Measurements from ENCODE around the gene C14orf119. TPM values are rescaled to one million over a fixed set of nuclear protein-coding genes. Genes with fewer than 3 reads are reported as not detected.

Gene C14orf119
- polyA plus RNA-seq, 6 donors from 2014 or later: 31.7 to 81.0 (median 69.0) TPM

DNA sequence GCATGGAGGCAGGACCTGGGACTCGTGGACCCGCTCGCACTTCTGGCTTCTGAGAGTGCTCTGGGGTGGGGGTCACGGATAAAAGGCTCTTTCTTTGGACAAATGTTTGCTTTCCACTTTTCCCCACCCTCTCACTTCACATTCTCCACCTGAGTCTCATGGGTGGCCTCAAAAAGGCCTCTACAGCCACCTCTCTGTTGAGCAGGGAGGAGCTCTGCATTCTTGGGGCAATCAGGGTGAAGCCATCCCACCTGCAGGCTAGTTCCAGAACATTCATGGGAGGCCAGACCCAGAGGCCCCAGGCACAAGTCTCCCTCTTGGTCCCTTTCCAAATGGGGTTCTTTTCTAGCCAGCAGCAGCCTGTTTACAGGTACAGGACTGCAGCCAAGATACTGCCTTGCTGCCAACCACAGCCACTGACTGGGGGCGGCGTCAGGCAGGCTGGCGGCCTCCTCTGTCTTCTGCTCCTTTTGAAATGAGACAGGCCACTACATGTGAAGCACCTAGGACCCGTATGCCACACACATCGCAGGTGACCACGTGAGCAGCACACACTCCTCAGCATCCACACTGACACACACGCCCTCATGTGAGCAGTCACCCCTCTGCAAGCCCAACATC, 42.0 kb downstream of the C14orf119 start:
- DNase-seq (no peak), ATAC-seq (ENCODE audit: low read depth in 2 of 2) (no peak)
- peak overlapping the region in 1 of 8 donors; percentile 13 for H3K4me3 Mint-ChIP-seq
- no peaks in the 10 kb centered on the region for H3K36me3 Mint-ChIP-seq
- peaks cover 0 to 4% (median 0%) of the 10 kb centered on the region in 3 donors for H3K4me1 Mint-ChIP-seq
- H3K27ac Mint-ChIP-seq: peak overlapping the region in 1 of 6 donors; percentile 25
- H3K9me3 Mint-ChIP-seq: no peaks in the 10 kb centered on the region
- H3K27me3 Mint-ChIP-seq: peaks cover 0 to 8% (median 0%) of the 10 kb centered on the region in 3 donors

DNA sequence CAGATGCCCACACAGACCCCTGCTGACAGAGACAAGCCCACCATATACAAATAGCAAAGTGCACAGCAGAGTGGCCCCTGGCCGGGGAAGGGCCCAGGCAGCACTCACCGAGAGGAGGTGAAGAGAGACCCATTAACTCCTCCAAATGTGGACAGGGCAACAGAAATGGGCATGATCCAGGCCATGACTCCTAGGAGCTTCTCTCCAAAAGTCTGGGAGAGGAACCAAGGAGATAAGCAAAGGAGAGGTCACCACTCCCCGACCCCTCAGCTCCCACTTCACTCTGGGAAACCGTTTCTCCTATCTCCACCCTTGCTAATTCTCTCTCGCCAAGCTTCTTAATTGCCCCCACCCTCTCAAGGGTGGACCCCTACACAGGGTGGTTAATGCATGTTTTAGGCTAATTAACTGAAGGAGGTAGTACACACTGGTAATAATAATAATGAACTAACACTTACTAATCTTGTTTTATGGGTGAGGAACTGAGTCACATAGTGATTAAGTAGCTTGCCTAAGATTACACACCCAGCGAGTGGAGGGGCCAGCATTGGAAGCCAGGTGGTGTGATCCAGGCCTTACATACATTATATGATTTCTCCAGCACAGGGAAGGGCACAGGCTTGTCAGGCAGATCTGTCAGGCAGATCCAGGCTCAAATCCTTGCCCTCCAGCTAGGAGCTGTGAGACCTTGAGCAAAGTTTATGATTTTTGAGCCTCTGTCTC, 42.7 kb downstream of the C14orf119 start:
- no peak for ATAC-seq (ENCODE audit: low read depth in 2 of 2)
- Mint-ChIP-seq H3K27ac (peak overlapping the region in 1 of 6 donors; percentile 25), H3K4me3 (no peak overlapping the region), H3K4me1 (peaks cover 0 to 4% (median 0%) of the 10 kb centered on the region in 3 donors), H3K36me3 (no peaks in the 10 kb centered on the region), H3K9me3 (no peaks in the 10 kb centered on the region), H3K27me3 (peaks cover 0 to 8% (median 0%) of the 10 kb centered on the region in 3 donors)
- no peak for DNase-seq

DNA sequence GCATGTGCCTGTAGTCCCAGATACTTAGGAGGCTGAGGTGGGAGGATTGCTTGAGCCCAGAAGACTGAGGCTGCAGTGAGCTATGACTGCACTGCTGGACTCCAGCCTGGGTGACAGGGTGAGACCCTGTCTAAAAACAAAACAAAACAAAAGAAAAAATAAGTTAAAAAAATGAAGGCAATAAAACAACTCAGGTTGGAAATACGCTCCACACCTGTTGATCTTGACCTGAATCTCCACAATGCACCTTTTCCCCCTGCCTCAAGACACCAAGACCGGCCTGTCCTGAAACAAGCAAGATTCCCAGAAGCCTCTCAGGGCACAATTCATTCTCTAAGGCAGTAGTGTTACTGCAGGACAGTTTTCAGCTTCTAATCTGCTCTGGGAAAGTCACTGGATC, 44.6 kb downstream of the C14orf119 start:
- no peak overlapping the region for H3K4me3 Mint-ChIP-seq
- DNase-seq (no peak), ATAC-seq (ENCODE audit: low read depth in 2 of 2) (no peak)
- H3K4me1 Mint-ChIP-seq: peaks cover 0 to 4% (median 0%) of the 10 kb centered on the region in 3 donors
- no peaks in the 10 kb centered on the region for H3K9me3 Mint-ChIP-seq
- peaks cover 0 to 8% (median 0%) of the 10 kb centered on the region in 3 donors for H3K27me3 Mint-ChIP-seq
- no peaks in the 10 kb centered on the region for H3K36me3 Mint-ChIP-seq
- H3K27ac Mint-ChIP-seq: no peak overlapping the region

DNA sequence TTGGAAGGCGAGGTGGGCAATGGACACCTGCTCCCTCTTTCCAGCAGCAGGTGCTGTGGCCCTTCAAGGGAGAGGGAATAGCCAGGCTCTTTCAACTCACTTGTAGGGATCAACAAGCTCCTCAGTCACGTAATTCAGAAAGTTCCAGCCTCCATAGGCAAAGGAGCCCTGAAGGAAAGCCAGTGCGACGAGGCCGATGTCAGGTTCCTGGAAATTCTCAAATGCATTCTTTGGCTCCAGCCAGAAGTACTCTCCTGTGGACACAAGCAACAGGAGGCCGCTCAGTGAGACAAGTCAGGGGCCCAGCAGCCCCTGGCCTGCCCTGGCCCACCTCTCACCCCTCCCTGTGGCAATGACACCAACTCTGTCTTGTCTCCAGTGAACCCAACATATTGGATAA, 45.1 kb downstream of the C14orf119 start:
- Mint-ChIP-seq H3K4me1 (peaks cover 0 to 4% (median 0%) of the 10 kb centered on the region in 3 donors), H3K36me3 (no peaks in the 10 kb centered on the region), H3K4me3 (no peak overlapping the region), H3K9me3 (no peaks in the 10 kb centered on the region), H3K27ac (no peak overlapping the region), H3K27me3 (peaks cover 0 to 8% (median 0%) of the 10 kb centered on the region in 3 donors)
- ATAC-seq (ENCODE audit: low read depth in 2 of 2) (no peak), DNase-seq (no peak)

DNA sequence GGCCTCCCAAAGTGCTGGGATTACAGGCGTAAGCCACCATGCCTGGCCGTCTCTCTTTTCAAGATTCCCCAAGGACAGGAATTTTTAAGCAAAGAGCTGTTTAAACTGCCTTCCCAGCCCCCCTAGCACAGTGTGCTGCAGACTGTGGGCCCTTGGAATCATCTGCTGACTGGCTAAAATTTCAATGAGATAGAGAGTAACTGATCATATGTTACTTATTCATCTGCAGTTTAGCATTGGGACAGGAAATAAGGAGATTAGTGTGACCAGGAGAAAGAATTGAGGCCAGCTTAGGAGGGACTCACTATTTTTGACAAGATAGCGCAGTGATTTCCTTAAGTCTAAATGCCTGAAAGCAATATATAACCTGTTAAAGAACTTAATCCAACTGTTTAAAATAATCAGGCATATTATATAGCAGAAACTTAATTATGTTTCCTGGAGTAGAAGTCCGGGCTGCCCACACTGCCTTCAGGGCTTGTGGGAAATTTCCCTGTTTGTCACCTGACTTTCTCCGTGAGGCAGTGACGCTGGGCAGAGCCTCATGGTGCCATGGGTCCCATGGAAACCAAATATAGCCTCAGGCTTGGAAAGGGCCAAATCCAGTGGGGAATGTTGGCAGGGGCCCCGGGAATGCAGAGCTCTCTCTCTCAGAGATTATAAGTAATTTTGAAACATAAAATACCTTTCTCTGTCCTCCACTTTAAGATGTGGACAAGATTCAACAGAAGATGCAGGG, 46.6 kb downstream of the C14orf119 start:
- Mint-ChIP-seq H3K4me1 (no peaks in the 10 kb centered on the region), H3K4me3 (no peak overlapping the region), H3K9me3 (no peaks in the 10 kb centered on the region), H3K27me3 (peaks cover 5 to 10% (median 5%) of the 10 kb centered on the region in 3 donors), H3K27ac (no peak overlapping the region), H3K36me3 (no peaks in the 10 kb centered on the region)
- ATAC-seq (ENCODE audit: low read depth in 2 of 2) (no peak), DNase-seq (no peak)

DNA sequence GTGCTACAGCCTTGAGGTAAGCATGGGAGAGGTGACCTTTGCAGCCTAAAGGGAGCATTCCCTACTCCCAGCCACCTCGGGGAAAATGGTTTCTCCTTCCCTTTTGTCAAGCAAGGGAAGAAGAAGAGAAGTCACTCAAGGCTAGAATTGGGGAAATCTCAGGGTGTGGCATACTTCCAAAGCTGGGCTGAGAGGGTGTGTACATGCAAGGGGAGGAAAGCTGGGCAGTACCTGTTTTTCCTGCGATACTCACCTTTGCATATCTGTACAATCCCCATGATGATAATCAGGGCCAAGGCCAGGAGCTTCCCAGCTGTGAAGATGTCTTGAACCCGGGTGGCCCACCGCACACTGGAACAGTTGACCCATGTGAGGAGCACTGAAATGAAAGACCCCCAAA, 47.5 kb downstream of the C14orf119 start:
- no peak overlapping the region for H3K4me3 Mint-ChIP-seq
- DNase-seq (no peak), ATAC-seq (ENCODE audit: low read depth in 2 of 2) (no peak)
- H3K4me1 Mint-ChIP-seq: no peaks in the 10 kb centered on the region
- peaks cover 5 to 16% (median 13%) of the 10 kb centered on the region in 3 donors for H3K27me3 Mint-ChIP-seq
- no peaks in the 10 kb centered on the region for H3K36me3 Mint-ChIP-seq
- H3K9me3 Mint-ChIP-seq: no peaks in the 10 kb centered on the region
- H3K27ac Mint-ChIP-seq: no peak overlapping the region

DNA sequence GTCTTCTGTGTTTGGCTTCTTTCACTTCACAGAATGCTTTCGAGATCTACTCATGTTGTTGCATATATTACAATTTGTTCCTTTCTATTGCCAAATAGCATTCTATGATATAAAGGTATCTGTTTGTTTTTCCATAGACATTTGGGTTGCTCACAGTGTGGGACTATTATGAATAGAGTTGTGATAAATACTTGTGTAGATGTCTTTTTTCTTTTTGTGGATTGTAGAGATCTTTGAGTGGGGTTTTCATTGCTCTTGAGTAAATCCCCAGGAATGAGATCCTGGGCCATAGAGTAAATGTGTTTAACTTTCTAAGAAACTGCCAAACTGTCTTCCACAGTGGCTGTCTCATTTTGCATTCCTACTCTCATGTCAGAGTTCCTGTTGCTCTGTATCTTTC, 48.6 kb downstream of the C14orf119 start:
- no peaks in the 10 kb centered on the region for H3K36me3 Mint-ChIP-seq
- H3K4me3 Mint-ChIP-seq: no peak overlapping the region
- DNase-seq (no peak), ATAC-seq (ENCODE audit: low read depth in 2 of 2) (no peak)
- peaks cover 0 to 2% (median 0%) of the 10 kb centered on the region in 7 donors for H3K9me3 Mint-ChIP-seq
- H3K4me1 Mint-ChIP-seq: no peaks in the 10 kb centered on the region
- peaks cover 5 to 17% (median 16%) of the 10 kb centered on the region in 3 donors for H3K27me3 Mint-ChIP-seq
- H3K27ac Mint-ChIP-seq: peak overlapping the region in 1 of 6 donors; percentile 23

DNA sequence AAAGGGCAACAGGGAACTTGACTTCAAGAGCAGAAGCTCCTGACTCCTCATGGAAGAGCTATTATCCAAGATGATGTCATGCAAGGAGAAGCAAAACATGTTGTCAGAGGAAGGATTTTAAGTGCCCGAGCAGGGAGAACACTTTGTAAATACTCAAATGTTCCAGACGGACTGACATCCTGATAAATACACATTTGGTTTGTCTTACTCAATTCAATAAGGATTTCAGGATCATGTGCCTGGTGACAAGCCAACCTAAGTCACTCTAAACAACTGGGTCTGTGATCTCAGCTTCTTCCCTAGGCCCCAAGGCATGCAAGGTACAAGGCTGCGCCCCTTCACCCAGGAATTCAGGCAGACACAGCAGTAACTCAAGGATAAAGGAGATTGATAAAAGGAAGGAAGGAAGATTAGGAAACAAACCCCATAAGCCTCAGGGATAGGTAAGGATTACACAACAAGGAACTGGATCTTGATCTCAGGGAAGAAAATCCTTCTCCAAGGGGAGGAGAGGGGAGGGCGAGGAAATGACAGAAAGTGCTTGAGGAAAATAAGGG, 50.6 kb downstream of the C14orf119 start:
- ATAC-seq (ENCODE audit: low read depth in 2 of 2) (no peak), DNase-seq (no peak)
- Mint-ChIP-seq H3K4me3 (no peak overlapping the region), H3K27ac (peak overlapping the region in 1 of 6 donors; percentile 18), H3K36me3 (no peaks in the 10 kb centered on the region), H3K9me3 (peaks cover 0 to 4% (median 0%) of the 10 kb centered on the region in 7 donors), H3K27me3 (peaks cover 15 to 24% (median 20%) of the 10 kb centered on the region in 3 donors), H3K4me1 (no peaks in the 10 kb centered on the region)

DNA sequence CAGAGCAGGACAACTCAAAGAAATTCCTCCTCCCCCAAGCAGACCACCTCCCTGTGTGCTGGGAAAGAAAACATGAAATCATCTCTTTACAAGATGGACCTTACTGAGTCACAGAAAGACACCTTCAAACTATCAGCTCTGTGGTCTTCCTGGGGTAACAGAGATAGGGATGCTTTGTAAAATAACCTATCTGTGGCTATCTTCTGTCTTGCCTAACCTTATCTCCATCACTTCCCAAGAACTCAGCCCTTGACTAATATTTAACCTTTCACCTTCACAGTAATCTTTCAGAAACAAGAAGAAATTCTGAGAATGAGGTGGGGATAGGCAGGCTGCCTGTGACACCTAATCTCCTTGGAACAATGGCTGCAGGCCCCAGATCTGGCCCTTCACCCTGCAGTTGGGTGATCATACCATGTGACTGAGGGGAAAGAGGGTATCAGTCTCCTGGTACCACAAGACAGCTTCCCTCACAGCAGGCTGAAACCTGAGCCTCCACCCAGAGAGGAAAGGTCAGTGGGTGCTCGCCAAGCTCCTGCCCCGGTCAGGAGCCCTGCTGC, 51.1 kb downstream of the C14orf119 start:
- H3K36me3 Mint-ChIP-seq: no peaks in the 10 kb centered on the region
- H3K27me3 Mint-ChIP-seq: peaks cover 15 to 24% (median 20%) of the 10 kb centered on the region in 3 donors
- H3K9me3 Mint-ChIP-seq: peaks cover 0 to 4% (median 0%) of the 10 kb centered on the region in 7 donors
- H3K4me3 Mint-ChIP-seq: no peak overlapping the region
- peak overlapping the region in 2 of 6 donors; percentile 18 to 38 for H3K27ac Mint-ChIP-seq
- DNase-seq (no peak), ATAC-seq (ENCODE audit: low read depth in 2 of 2) (no peak)
- no peaks in the 10 kb centered on the region for H3K4me1 Mint-ChIP-seq

DNA sequence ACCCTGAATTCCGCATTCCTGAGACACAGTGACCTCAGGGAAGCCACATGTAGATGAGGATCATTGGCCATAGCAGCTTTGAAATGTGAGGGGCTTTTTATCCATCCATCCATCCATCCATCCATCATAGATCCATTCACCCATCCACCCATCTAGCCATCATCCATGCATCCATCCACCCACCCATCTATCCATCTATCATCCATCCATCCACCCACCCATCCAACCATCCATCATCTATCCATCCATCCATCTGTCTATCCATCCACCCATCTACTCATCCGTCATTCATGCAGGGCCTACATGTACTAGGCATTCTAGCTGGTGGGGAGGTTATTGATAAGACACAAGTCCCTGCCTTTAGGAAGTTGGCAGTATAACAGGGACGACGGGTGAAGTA, 51.7 kb downstream of the C14orf119 start:
- Mint-ChIP-seq H3K36me3 (no peaks in the 10 kb centered on the region), H3K27ac (no peak overlapping the region), H3K9me3 (peaks cover 0 to 4% (median 0%) of the 10 kb centered on the region in 7 donors), H3K4me1 (no peaks in the 10 kb centered on the region), H3K4me3 (no peak overlapping the region), H3K27me3 (peaks cover 15 to 24% (median 20%) of the 10 kb centered on the region in 3 donors)
- no peak for ATAC-seq (ENCODE audit: low read depth in 2 of 2)
- DNase-seq: no peak

DNA sequence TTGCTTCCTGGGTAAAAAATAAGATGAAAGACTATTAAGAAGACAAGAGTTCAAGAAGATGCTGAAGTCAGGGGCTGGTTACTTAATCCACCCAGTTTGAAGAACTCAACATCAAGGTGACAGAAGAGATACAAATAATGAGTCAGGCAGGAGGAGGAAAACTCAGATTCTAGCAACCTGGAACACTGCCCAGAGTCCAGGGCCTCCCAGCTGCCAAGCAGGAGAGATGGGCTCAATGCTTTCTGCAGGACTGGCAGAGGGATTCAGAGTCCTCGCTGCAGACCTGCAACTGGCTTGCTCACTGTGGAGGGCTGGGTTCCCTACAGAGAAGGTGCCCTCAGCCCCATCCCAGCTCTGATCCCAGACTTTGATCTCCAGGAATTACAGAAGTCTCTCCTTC, 52.4 kb downstream of the C14orf119 start:
- DNase-seq (no peak), ATAC-seq (ENCODE audit: low read depth in 2 of 2) (no peak)
- Mint-ChIP-seq H3K4me3 (no peak overlapping the region), H3K27me3 (peaks cover 15 to 24% (median 20%) of the 10 kb centered on the region in 3 donors), H3K36me3 (no peaks in the 10 kb centered on the region), H3K4me1 (no peaks in the 10 kb centered on the region), H3K27ac (no peak overlapping the region), H3K9me3 (peaks cover 0 to 4% (median 0%) of the 10 kb centered on the region in 7 donors)

DNA sequence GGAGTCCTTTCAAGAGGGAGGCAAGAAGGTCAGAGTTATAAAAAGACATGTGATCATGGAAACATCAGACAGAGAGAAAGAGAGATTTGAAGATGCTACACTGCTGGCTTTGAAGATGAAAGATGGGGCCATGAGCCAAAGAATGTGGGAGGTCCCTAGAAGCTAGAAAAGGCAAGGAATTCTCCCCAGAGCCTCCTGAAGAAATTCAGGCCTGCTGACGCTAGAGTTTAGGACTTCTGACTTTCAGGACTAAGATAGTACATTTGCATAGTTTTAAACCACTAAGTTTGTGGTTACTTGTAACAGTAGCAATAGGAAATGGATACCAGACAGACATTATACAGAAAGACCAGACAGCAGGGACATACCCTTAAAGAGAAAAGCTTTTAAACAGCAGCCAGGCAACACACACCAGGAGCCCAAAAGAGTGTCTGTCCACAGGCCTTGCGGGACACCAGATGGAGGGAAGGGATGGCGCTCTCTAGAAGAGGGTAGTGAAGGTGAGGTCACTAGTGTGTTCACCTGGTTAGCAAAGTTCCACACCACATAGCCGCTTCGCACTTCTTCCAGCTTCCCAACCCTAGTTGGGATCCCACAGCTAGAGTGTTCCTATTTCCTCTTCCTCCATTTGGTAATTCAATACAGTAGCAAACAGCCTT, 53.4 kb downstream of the C14orf119 start:
- no peak for ATAC-seq (ENCODE audit: low read depth in 2 of 2)
- H3K9me3 Mint-ChIP-seq: peaks cover 0 to 4% (median 0%) of the 10 kb centered on the region in 7 donors
- no peaks in the 10 kb centered on the region for H3K36me3 Mint-ChIP-seq

More for the DNA sequence above, 53.4 kb downstream of the C14orf119 start:
- Mint-ChIP-seq H3K4me3 (no peak overlapping the region), H3K27ac (peak overlapping the region in 1 of 6 donors; percentile 31), H3K4me1 (peaks cover 0 to 1% (median 0%) of the 10 kb centered on the region in 3 donors), H3K27me3 (peaks cover 18 to 30% (median 27%) of the 10 kb centered on the region in 3 donors)
- DNase-seq: no peak

Measured in naive B cell (primary cell).